Neutrophil (primary cell): ENCODE data around the gene GCM1.

ENCODE experiments used
- H3K27ac ChIP-seq: fragments of 200-600 bp; sonication (generic); 2 replicates; pipeline ENCODE4 v1.5.1; 2016; ENCODE audit warnings: mild to moderate bottlenecking, moderate library complexity
- H3K27me3 ChIP-seq: fragments of 200-600 bp; sonication (generic); 2 replicates; pipeline ENCODE4 v1.6.0; 2016; ENCODE audit warnings: mild to moderate bottlenecking
- H3K36me3 ChIP-seq: fragments of 200-600 bp; sonication (generic); 2 replicates; pipeline ENCODE4 v1.5.1; 2017
- H3K4me1 ChIP-seq, 2 experiments: fragments of 200-600 bp in 1 of 2; sonication (generic) in 1 of 2; 1 replicate in 1 of 2; 2 replicates in 1 of 2; pipeline versions ENCODE4 v1.5.1 to v1.6.1; 2013 to 2016; ENCODE audit warnings: low read depth in 1 of 2, low read length in 1 of 2, mild to moderate bottlenecking in 1 of 2, moderate library complexity in 1 of 2; ENCODE audit not compliant: control insufficient read depth in 1 of 2, insufficient read depth in 1 of 2
- H3K4me3 ChIP-seq, 2 experiments: fragments of 200-600 bp in 1 of 2; sonication (generic) in 1 of 2; 1 replicate in 1 of 2; 2 replicates in 1 of 2; pipeline ENCODE4 v1.5.1; 2013 to 2016; ENCODE audit warnings: low read depth in 1 of 2, low read length in 1 of 2, mild to moderate bottlenecking in 1 of 2, moderate library complexity in 1 of 2
- H3K9me3 ChIP-seq: fragments of 200-600 bp; sonication (generic); 2 replicates; pipeline ENCODE4 v1.5.1; 2016
- TF ChIP-seq, protein P1 (sequence below): fragments of 200-600 bp; sonication (generic); IDR thresholded peaks from 2 replicates; pipeline ENCODE4 v1.5.1; 2016; ENCODE audit warnings: antibody characterized with exemption

The GCM1 gene, protein sequence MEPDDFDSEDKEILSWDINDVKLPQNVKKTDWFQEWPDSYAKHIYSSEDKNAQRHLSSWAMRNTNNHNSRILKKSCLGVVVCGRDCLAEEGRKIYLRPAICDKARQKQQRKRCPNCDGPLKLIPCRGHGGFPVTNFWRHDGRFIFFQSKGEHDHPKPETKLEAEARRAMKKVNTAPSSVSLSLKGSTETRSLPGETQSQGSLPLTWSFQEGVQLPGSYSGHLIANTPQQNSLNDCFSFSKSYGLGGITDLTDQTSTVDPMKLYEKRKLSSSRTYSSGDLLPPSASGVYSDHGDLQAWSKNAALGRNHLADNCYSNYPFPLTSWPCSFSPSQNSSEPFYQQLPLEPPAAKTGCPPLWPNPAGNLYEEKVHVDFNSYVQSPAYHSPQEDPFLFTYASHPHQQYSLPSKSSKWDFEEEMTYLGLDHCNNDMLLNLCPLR

DNA sequence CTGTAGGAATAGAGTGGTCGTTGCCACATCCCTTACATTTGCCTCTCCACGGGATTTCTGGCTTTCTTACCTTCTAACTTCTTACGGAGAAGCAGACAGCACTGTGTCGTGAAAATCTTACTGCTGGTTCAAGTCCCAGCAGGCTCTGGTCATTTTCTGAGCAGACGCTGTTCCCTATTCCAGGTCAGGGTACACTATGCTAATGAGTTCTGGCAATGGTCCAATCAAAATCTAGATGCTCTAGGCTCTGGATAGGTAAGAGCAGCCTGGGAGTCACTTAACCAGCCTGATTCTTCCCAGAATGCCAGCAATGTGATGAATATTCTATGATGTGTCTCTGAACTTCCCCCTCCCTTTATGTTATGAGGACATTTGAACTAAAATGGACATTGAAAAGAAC, at the start of gene GCM1:
Gene GCM1, minus strand, starts transcription at position 158 of the 400 bp plus-strand sequence. CDS start 3,209 bp downstream, outside the sequence.
- TF ChIP-seq, protein P1, sequence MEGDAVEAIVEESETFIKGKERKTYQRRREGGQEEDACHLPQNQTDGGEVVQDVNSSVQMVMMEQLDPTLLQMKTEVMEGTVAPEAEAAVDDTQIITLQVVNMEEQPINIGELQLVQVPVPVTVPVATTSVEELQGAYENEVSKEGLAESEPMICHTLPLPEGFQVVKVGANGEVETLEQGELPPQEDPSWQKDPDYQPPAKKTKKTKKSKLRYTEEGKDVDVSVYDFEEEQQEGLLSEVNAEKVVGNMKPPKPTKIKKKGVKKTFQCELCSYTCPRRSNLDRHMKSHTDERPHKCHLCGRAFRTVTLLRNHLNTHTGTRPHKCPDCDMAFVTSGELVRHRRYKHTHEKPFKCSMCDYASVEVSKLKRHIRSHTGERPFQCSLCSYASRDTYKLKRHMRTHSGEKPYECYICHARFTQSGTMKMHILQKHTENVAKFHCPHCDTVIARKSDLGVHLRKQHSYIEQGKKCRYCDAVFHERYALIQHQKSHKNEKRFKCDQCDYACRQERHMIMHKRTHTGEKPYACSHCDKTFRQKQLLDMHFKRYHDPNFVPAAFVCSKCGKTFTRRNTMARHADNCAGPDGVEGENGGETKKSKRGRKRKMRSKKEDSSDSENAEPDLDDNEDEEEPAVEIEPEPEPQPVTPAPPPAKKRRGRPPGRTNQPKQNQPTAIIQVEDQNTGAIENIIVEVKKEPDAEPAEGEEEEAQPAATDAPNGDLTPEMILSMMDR, result no peak
- Histone ChIP-seq H3K9me3 (no peaks in the 10 kb centered on the region), H3K27me3 (no peaks in the 10 kb centered on the region), H3K4me3 (no peak within 1 kb of the TSS), H3K27ac (no peak within 1 kb of the TSS), H3K4me1 (peaks cover 0 to 3% of the 10 kb centered on the region in 2 experiments), H3K36me3 (no peaks in the 10 kb centered on the region)

GRCh38 chr6:53197553-53197952, 48.9 kb upstream of the GCM1 start:
- Histone ChIP-seq H3K4me3 (no peak overlapping the region), H3K27ac (no peak overlapping the region), H3K9me3 (no peaks in the 10 kb centered on the region), H3K36me3 (no peaks in the 10 kb centered on the region), H3K27me3 (no peaks in the 10 kb centered on the region), H3K4me1 (no peaks in the 10 kb centered on the region)
- TF ChIP-seq, protein P1, result no peak

DNA sequence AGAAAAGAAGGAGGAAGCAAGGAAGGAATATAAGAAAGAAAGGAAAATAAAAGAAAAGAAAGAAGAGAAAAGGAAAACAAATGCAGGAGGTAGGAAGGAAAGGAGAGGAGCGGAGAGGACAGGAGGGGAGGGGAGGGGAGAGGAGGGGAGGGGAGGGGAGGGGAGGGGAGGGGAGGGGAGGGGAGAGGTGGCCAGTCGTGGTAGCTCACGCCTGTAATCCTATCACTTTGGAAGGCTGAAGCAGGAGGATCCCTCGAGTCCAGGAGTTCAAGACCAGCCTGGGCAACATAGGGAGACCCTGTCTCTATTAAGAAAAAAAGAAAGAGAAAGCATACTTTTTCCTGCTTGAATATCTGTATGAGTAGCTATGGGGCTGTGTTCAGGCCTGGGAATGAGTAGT, 46.4 kb upstream of the GCM1 start:
- H3K36me3 ChIP-seq, result no peaks in the 10 kb centered on the region
- no peaks in the 10 kb centered on the region for H3K9me3 ChIP-seq
- no peaks in the 10 kb centered on the region for H3K27me3 ChIP-seq
- H3K4me3 ChIP-seq, result no peak overlapping the region
- TF ChIP-seq, protein P1, result no peak
- no peak overlapping the region for H3K27ac ChIP-seq
- no peaks in the 10 kb centered on the region for H3K4me1 ChIP-seq

DNA sequence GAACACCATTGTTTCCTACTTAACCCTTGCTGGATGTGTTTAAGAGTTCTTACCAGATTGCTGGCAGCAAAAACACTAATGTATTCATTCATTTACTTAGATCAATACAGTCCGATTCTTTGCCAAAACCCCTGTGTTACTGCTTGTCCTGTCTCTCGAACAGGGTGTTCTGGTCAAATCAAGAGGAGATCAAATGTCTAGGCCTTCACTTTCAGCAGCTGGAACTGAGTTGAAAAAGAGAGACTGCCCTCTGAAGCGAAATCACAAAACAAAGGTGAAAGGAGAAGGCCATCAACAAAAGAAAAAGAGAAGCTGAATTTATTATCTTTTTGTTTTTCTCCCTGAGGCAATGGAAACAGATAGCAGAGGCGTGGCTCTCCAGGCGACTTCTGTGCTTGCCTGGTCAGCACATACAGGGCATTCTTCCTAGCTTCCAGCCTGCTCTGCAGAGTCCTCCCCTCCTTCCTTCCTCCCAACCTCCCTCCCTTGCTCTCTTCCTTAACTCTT, 44.1 kb upstream of the GCM1 start:
- no peaks in the 10 kb centered on the region for H3K4me1 ChIP-seq
- TF ChIP-seq, protein P1, result no peak
- no peaks in the 10 kb centered on the region for H3K36me3 ChIP-seq
- H3K4me3 ChIP-seq, result no peak overlapping the region
- no peak overlapping the region for H3K27ac ChIP-seq
- no peaks in the 10 kb centered on the region for H3K9me3 ChIP-seq
- H3K27me3 ChIP-seq, result no peaks in the 10 kb centered on the region

- Histone ChIP-seq H3K27ac (no peak overlapping the region), H3K9me3 (no peaks in the 10 kb centered on the region), H3K4me1 (no peaks in the 10 kb centered on the region), H3K4me3 (no peak overlapping the region), H3K36me3 (no peaks in the 10 kb centered on the region), H3K27me3 (no peaks in the 10 kb centered on the region)
- TF ChIP-seq, protein P1, result no peak
These were observed 40.9 kb upstream of the GCM1 start for GRCh38 chr6:53189554-53189953.
